PC-3 (cell line): ENCODE data around the gene ZNF544. TPM values are rescaled to one million over a fixed set of nuclear protein-coding genes. Genes with fewer than 3 reads are reported as not detected.

Experiments used
- ATAC-seq: fragments of 200-7000 bp; cut with Tn5 transposase; 2 replicates; pipeline ENCODE4 v1.9.1; 2020; ENCODE audit warnings: mild to moderate bottlenecking, moderate library complexity
- BruUV-seq: library from RNA; stranded (reverse); fragments of 400-500 nt; replicated peaks from 2 replicates; lab custom pipeline; 2021; lab: Mats Ljungman, UMichigan
- CTCF ChIA-PET: fragments of 300-600 bp; sonication (Branson Sonifier 250); formaldehyde crosslinking; loops from one replicate; lab custom pipeline; 2022; ENCODE audit warnings: antibody characterized with exemption; lab: Charles Lee
- POLR2A ChIA-PET: fragments of 300-600 bp; sonication (Branson Sonifier 250); formaldehyde crosslinking; loops from one replicate; lab custom pipeline; 2022; ENCODE audit warnings: antibody characterized with exemption; ENCODE audit not compliant: unreplicated experiment; lab: Charles Lee
- DNase-seq: peaks from one replicate; pipeline ENCODE4 v3.0.0-alpha.2; 2015
- H2AFZ ChIP-seq: fragments of 300-600 bp; sonication (generic); 2 replicates; pipeline ENCODE4 v1.6.0; 2016; ENCODE audit warnings: antibody characterized with exemption, low read length
- H3F3A ChIP-seq: fragments of 300-600 bp; sonication (generic); one replicate; pipeline ENCODE4 v1.6.0; 2017; ENCODE audit warnings: antibody characterized with exemption, low read length, control low read depth, mild to moderate bottlenecking; ENCODE audit not compliant: unreplicated experiment
- H3K27ac ChIP-seq: fragments of 300-600 bp; sonication (generic); 2 replicates; pipeline ENCODE4 v1.5.1; 2016; ENCODE audit warnings: mild to moderate bottlenecking, low read length
- H3K27me3 ChIP-seq: fragments of 300-600 bp; sonication (generic); 2 replicates; pipeline ENCODE4 v1.6.1; 2016; ENCODE audit warnings: low read length, mixed read lengths
- H3K36me3 ChIP-seq: fragments of 300-600 bp; sonication (generic); 2 replicates; pipeline ENCODE4 v1.6.1; 2016; ENCODE audit warnings: low read depth, mixed run types, low read length, mixed read lengths
- H3K4me1 ChIP-seq: fragments of 300-600 bp; sonication (generic); 2 replicates; pipeline ENCODE4 v1.5.1; 2016; ENCODE audit warnings: low read length; ENCODE audit not compliant: insufficient read depth
- H3K4me2 ChIP-seq: fragments of 300-600 bp; sonication (generic); 2 replicates; pipeline ENCODE4 v1.6.0; 2016; ENCODE audit warnings: low read length
- H3K4me3 ChIP-seq: fragments of 300-600 bp; sonication (generic); 2 replicates; pipeline ENCODE4 v1.5.1; 2016; ENCODE audit warnings: mild to moderate bottlenecking, low read length, mixed read lengths
- H3K79me2 ChIP-seq: fragments of 300-600 bp; sonication (generic); 2 replicates; pipeline ENCODE4 v1.6.1; 2017; ENCODE audit warnings: low read length, mixed read lengths
- H3K9ac ChIP-seq: fragments of 300-600 bp; sonication (generic); 2 replicates; pipeline ENCODE4 v1.6.0; 2016; ENCODE audit warnings: mild to moderate bottlenecking, low read length
- H3K9me2 ChIP-seq: fragments of 300-600 bp; sonication (generic); replicated peaks from 2 replicates; pipeline ENCODE4 v1.6.1; 2016; ENCODE audit warnings: mixed run types, low read length, mixed read lengths
- H3K9me3 ChIP-seq: fragments of 300-600 bp; sonication (generic); 2 replicates; pipeline ENCODE4 v1.6.1; 2016; ENCODE audit warnings: low read length, mixed read lengths
- H4K20me1 ChIP-seq: fragments of 300-600 bp; sonication (generic); 2 replicates; pipeline ENCODE4 v1.6.1; 2016; ENCODE audit warnings: low read length, mixed read lengths
- EZH2 ChIP-seq: fragments of 300-600 bp; sonication (generic); IDR thresholded peaks from one replicate; pipeline ENCODE4 v1.6.1; 2017; ENCODE audit warnings: antibody characterized with exemption, mild to moderate bottlenecking, low read length; ENCODE audit not compliant: unreplicated experiment
- EZH2phosphoT487 ChIP-seq: fragments of 300-600 bp; sonication (generic); IDR thresholded peaks from 2 replicates; pipeline ENCODE4 v1.6.1; 2018; ENCODE audit warnings: mild to moderate bottlenecking, antibody characterized with exemption, low read length, borderline replicate concordance
- intact Hi-C: fragments of 100-400 bp; cut with micrococcal nuclease; formaldehyde crosslinking; loops from 2 replicates; pipeline ENCODE4 v1.9.0; 2023
- total RNA-seq: library from RNA; depleted of rRNA; stranded (reverse); fragments of >200 nt; gene quantifications from 2 replicates; pipeline ENCODE4 v1.2.3, GENCODE V29; 2014
- TF ChIP-seq, protein P1 (sequence below): fragments of 300-600 bp; sonication (generic); conservative IDR thresholded peaks from 2 replicates; pipeline ENCODE4 v1.5.1; 2017; ENCODE audit warnings: antibody characterized with exemption, low read depth, mild to moderate bottlenecking, low read length

ZNF544 gene
- total RNA-seq, 1 experiment from 2014 or later, result 115 TPM

DNA sequence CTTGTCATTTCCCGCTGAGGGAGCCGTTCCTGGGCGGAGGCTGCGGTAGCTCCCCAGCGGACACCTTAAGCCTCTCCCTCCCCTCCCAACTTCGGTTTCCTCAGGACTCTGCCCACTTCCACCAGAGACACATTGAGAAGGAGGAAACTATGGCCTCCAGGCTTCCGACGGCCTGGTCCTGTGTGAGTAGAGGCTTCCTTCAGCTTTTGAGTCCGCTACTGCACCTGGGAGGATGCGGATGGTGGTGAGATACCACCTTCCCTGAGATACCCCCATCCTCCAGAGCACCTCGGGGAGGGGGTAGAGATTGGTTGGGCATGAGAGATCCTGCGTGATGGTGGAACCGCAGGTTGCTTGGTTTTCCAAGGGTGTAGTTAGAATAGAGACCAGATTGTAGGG is 44.9 kb upstream of the ZNF544 start:
- Histone ChIP-seq H3K4me2 (peak overlapping the region; percentile 86), H3K36me3 (peaks cover 58% of the 10 kb centered on the region), H3F3A (no peaks in the 10 kb centered on the region), H3K9ac (peak overlapping the region; percentile 94), H2AFZ (peak overlapping the region; percentile 91), H3K9me3 (peaks cover 56% of the 10 kb centered on the region), H3K27me3 (no peaks in the 10 kb centered on the region), H3K4me3 (peak overlapping the region; percentile 76), H3K79me2 (peaks cover 3% of the 10 kb centered on the region; the same call in 1 of the 2 replicates), H3K9me2 (no peaks in the 10 kb centered on the region), H3K27ac (peak overlapping the region; percentile 88), H4K20me1 (no peaks in the 10 kb centered on the region), H3K4me1 (no peaks in the 10 kb centered on the region; the same call in 1 of the 2 replicates)
- ChIA-PET CTCF (no interaction called here), POLR2A (interaction anchor here (0.6 kb wide), 2 partner anchors 13 to 601 kb away, joined by 3 to 8 read pairs; no protein-coding TSS in a partner anchor)
- TF ChIP-seq, protein P1, sequence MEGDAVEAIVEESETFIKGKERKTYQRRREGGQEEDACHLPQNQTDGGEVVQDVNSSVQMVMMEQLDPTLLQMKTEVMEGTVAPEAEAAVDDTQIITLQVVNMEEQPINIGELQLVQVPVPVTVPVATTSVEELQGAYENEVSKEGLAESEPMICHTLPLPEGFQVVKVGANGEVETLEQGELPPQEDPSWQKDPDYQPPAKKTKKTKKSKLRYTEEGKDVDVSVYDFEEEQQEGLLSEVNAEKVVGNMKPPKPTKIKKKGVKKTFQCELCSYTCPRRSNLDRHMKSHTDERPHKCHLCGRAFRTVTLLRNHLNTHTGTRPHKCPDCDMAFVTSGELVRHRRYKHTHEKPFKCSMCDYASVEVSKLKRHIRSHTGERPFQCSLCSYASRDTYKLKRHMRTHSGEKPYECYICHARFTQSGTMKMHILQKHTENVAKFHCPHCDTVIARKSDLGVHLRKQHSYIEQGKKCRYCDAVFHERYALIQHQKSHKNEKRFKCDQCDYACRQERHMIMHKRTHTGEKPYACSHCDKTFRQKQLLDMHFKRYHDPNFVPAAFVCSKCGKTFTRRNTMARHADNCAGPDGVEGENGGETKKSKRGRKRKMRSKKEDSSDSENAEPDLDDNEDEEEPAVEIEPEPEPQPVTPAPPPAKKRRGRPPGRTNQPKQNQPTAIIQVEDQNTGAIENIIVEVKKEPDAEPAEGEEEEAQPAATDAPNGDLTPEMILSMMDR, result no peak
- TF ChIP-seq EZH2 (no peak), EZH2phosphoT487 (no peak)
- intact Hi-C loops, result loop anchor here (2.0 kb wide), 1 partner anchor 143 kb away; the partner anchor contains the start of gene ZSCAN22
- DNase-seq (no peak), ATAC-seq (no peak)
- BruUV-seq, result TSS peak; percentile 73

GRCh38 chr19:58196901-58197616 is 31.7 kb upstream of the ZNF544 start:
- H3K4me3 ChIP-seq, result peak overlapping the region; percentile 3; the same call in 1 of the 2 replicates
- H3K79me2 ChIP-seq, result no peaks in the 10 kb centered on the region
- peaks cover 72% of the 10 kb centered on the region for H3K9me3 ChIP-seq
- no peaks in the 10 kb centered on the region for H3K27me3 ChIP-seq
- H3K4me1 ChIP-seq, result no peaks in the 10 kb centered on the region
- TF ChIP-seq EZH2phosphoT487, result no peak
- no peak for TF ChIP-seq EZH2
- TF ChIP-seq, protein P1, result no peak
- no peak overlapping the region for H3K27ac ChIP-seq
- DNase-seq (peak; percentile 28), ATAC-seq (no peak)
- no peaks in the 10 kb centered on the region for H4K20me1 ChIP-seq
- peaks cover 94% of the 10 kb centered on the region for H3K36me3 ChIP-seq
- H3K9me2 ChIP-seq, result no peaks in the 10 kb centered on the region
- no TSS peak for BruUV-seq
- H3F3A ChIP-seq, result no peaks in the 10 kb centered on the region
- no peak overlapping the region for H3K4me2 ChIP-seq
- ChIA-PET POLR2A (interaction anchor here (0.5 kb wide), 1 partner anchor 13 kb away, joined by 3 read pairs; no protein-coding TSS in a partner anchor), CTCF (no interaction called here)
- intact Hi-C loops, result no loop called here
- no peak overlapping the region for H3K9ac ChIP-seq
- no peak overlapping the region for H2AFZ ChIP-seq
